ENCODE measurements around the gene ACTRT2.

The ACTRT2 gene

GRCh38 chr1:3022511-3022973, 1.3 kb downstream of the ACTRT2 start:
- TF ChIP-seq POU2F2 (IDR thresholded peaks at IDR 0.05; ENCODE audit: low read depth, low read length) (no peak), TAF1 (IDR thresholded peaks at IDR 0.05; ENCODE audit: low read depth, low read length) (no peak), POLR2AphosphoS5 (IDR thresholded peaks at IDR 0.05; ENCODE audit: low read depth, low read length) (no peak), PAX5 (IDR thresholded peaks at IDR 0.05; ENCODE audit: insufficient read depth, low read length, severe bottlenecking) (no peak), SPI1 (IDR thresholded peaks at IDR 0.05; ENCODE audit: low read depth, low read length) (no peak), POLR2A (IDR thresholded peaks at IDR 0.05; ENCODE audit: low read depth, low read length) (no peak)
- DNase-seq (ENCODE audit: insufficient read length, low spot score) (no peak), FAIRE-seq (no peak)

- DNase-seq (ENCODE audit: insufficient read length, low spot score) (no peak), FAIRE-seq (no peak)
- TF ChIP-seq SPI1 (IDR thresholded peaks at IDR 0.05; ENCODE audit: low read depth, low read length) (no peak), POLR2A (IDR thresholded peaks at IDR 0.05; ENCODE audit: low read depth, low read length) (no peak)
Measured at GRCh38 chr1:3022976-3023375, 1.7 kb downstream of the ACTRT2 start.

- no peak for FAIRE-seq
- TF ChIP-seq POLR2AphosphoS5 (IDR thresholded peaks at IDR 0.05; ENCODE audit: low read depth, low read length), result no peak
- TF ChIP-seq TAF1 (IDR thresholded peaks at IDR 0.05; ENCODE audit: low read depth, low read length), result no peak
- TF ChIP-seq PAX5 (IDR thresholded peaks at IDR 0.05; ENCODE audit: insufficient read depth, low read length, severe bottlenecking), result no peak
- DNase-seq (ENCODE audit: insufficient read length, low spot score), result no peak
Measured at GRCh38 chr1:3024019-3024418, 2.8 kb downstream of the ACTRT2 start.

GRCh38 chr1:3024588-3024987, 3.3 kb downstream of the ACTRT2 start:
- TF ChIP-seq POLR2A (IDR thresholded peaks at IDR 0.05; ENCODE audit: low read depth, low read length), result no peak
- TF ChIP-seq POLR2AphosphoS5 (IDR thresholded peaks at IDR 0.05; ENCODE audit: low read depth, low read length), result no peak
- no peak for TF ChIP-seq TAF1 (IDR thresholded peaks at IDR 0.05; ENCODE audit: low read depth, low read length)
- no peak for TF ChIP-seq PAX5 (IDR thresholded peaks at IDR 0.05; ENCODE audit: insufficient read depth, low read length, severe bottlenecking)
- TF ChIP-seq SPI1 (IDR thresholded peaks at IDR 0.05; ENCODE audit: low read depth, low read length), result no peak
- no peak for TF ChIP-seq POU2F2 (IDR thresholded peaks at IDR 0.05; ENCODE audit: low read depth, low read length)
- no peak for FAIRE-seq
- DNase-seq (ENCODE audit: insufficient read length, low spot score), result no peak

GRCh38 chr1:3026124-3026523, 4.9 kb downstream of the ACTRT2 start:
- peak; percentile 79 for FAIRE-seq
- no peak for DNase-seq (ENCODE audit: insufficient read length, low spot score)
- TF ChIP-seq SPI1 (IDR thresholded peaks at IDR 0.05; ENCODE audit: low read depth, low read length) (no peak), TAF1 (IDR thresholded peaks at IDR 0.05; ENCODE audit: low read depth, low read length) (no peak), PAX5 (IDR thresholded peaks at IDR 0.05; ENCODE audit: insufficient read depth, low read length, severe bottlenecking) (no peak), POLR2AphosphoS5 (IDR thresholded peaks at IDR 0.05; ENCODE audit: low read depth, low read length) (no peak), POU2F2 (IDR thresholded peaks at IDR 0.05; ENCODE audit: low read depth, low read length) (no peak)

GRCh38 chr1:3026581-3027391, 5.5 kb downstream of the ACTRT2 start:
- TF ChIP-seq PAX5 (IDR thresholded peaks at IDR 0.05; ENCODE audit: insufficient read depth, low read length, severe bottlenecking), result no peak
- no peak for TF ChIP-seq POLR2A (IDR thresholded peaks at IDR 0.05; ENCODE audit: low read depth, low read length)
- no peak for TF ChIP-seq TAF1 (IDR thresholded peaks at IDR 0.05; ENCODE audit: low read depth, low read length)
- TF ChIP-seq SPI1 (IDR thresholded peaks at IDR 0.05; ENCODE audit: low read depth, low read length), result no peak
- DNase-seq (ENCODE audit: insufficient read length, low spot score) (no peak), FAIRE-seq (no peak)

GRCh38 chr1:3027611-3028371, 6.5 kb downstream of the ACTRT2 start:
- DNase-seq (ENCODE audit: insufficient read length, low spot score) (no peak), FAIRE-seq (no peak)
- TF ChIP-seq POLR2AphosphoS5 (IDR thresholded peaks at IDR 0.05; ENCODE audit: low read depth, low read length), result no peak
- no peak for TF ChIP-seq PAX5 (IDR thresholded peaks at IDR 0.05; ENCODE audit: insufficient read depth, low read length, severe bottlenecking)
- no peak for TF ChIP-seq TAF1 (IDR thresholded peaks at IDR 0.05; ENCODE audit: low read depth, low read length)
- no peak for TF ChIP-seq SPI1 (IDR thresholded peaks at IDR 0.05; ENCODE audit: low read depth, low read length)
- TF ChIP-seq POU2F2 (IDR thresholded peaks at IDR 0.05; ENCODE audit: low read depth, low read length), result no peak
- no peak for TF ChIP-seq POLR2A (IDR thresholded peaks at IDR 0.05; ENCODE audit: low read depth, low read length)

- DNase-seq (ENCODE audit: insufficient read length, low spot score), result no peak
- no peak for TF ChIP-seq SPI1 (IDR thresholded peaks at IDR 0.05; ENCODE audit: low read depth, low read length)
- TF ChIP-seq POLR2A (IDR thresholded peaks at IDR 0.05; ENCODE audit: low read depth, low read length), result no peak
- FAIRE-seq, result no peak
Measured at GRCh38 chr1:3028531-3029282, 7.4 kb downstream of the ACTRT2 start.

GRCh38 chr1:3029481-3029961, 8.3 kb downstream of the ACTRT2 start:
- no peak for DNase-seq (ENCODE audit: insufficient read length, low spot score)
- TF ChIP-seq POLR2A (IDR thresholded peaks at IDR 0.05; ENCODE audit: low read depth, low read length) (no peak), POLR2AphosphoS5 (IDR thresholded peaks at IDR 0.05; ENCODE audit: low read depth, low read length) (no peak), POU2F2 (IDR thresholded peaks at IDR 0.05; ENCODE audit: low read depth, low read length) (no peak), SPI1 (IDR thresholded peaks at IDR 0.05; ENCODE audit: low read depth, low read length) (no peak), TAF1 (IDR thresholded peaks at IDR 0.05; ENCODE audit: low read depth, low read length) (no peak), PAX5 (IDR thresholded peaks at IDR 0.05; ENCODE audit: insufficient read depth, low read length, severe bottlenecking) (no peak)
- FAIRE-seq, result no peak
